ENCODE measurements around the gene MDN1. TPM values are rescaled to one million over a fixed set of nuclear protein-coding genes. Genes with fewer than 3 reads are reported as not detected.

Gene MDN1
- polyA plus RNA-seq, 2 of the 4 experiments (the other 2 are of a cell fraction), result 6.4 to 20.5 TPM

DNA sequence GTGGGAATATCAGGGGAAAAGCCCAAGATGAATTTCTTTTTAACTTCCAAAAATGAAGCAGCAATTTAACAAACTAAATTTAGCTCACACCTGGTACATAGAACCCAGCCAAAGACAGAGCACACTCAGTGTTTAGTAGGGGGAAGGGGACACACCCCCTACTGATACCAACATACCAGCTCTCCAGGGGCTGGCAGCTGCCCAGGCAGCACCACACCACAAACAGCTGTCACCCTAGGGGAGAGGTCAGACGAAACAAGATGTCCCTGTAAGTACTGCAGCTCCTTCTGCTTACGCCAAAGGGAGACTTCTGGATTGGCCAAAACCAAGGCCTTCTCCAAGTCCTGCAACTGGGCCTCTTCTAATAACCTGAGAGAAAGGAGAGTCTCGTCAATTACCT lies 26.0 kb downstream of the MDN1 start:
- Histone ChIP-seq H3K4me3 (no peak overlapping the region), H3K27ac (no peak overlapping the region), H3K4me2 (no peak overlapping the region), H3K9me3 (no peaks in the 10 kb centered on the region), H3K4me1 (no peaks in the 10 kb centered on the region)
- ATAC-seq (no peak), FAIRE-seq (no peak), DNase-seq (ENCODE audit: low read depth in 1 of 2, low spot score in 1 of 2) (no peak)
- TF ChIP-seq, protein P1, sequence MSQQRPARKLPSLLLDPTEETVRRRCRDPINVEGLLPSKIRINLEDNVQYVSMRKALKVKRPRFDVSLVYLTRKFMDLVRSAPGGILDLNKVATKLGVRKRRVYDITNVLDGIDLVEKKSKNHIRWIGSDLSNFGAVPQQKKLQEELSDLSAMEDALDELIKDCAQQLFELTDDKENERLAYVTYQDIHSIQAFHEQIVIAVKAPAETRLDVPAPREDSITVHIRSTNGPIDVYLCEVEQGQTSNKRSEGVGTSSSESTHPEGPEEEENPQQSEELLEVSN (IDR thresholded peaks at IDR 0.05; ENCODE audit: borderline replicate concordance, low read depth), result no peak
- TF ChIP-seq HOXA7 (CRISPR knock-in tag; IDR thresholded peaks at IDR 0.05), result no peak
- no peak for TF ChIP-seq ZFP36 (IDR thresholded peaks at IDR 0.05; ENCODE audit: borderline replicate concordance, partially characterized antibody)
- ChIA-PET POLR2A (no interaction called here), CTCF (interaction anchor here (0.6 to 1.7 kb wide), 4 partner anchors 10 to 362 kb away, joined by 3 to 7 read pairs (median 4); no protein-coding TSS in a partner anchor)
- 79% methylated on average over 3 of the region's 3 CpGs for WGBS (ENCODE audit: missing lambda C conversion rate)

- DNase-seq (ENCODE audit: low read depth in 1 of 2, low spot score in 1 of 2) (peak; percentile 31 to 53), FAIRE-seq (no peak), ATAC-seq (peak; percentile 94)
- POLR2A ChIA-PET, result no interaction called here
- CTCF ChIA-PET, result interaction anchor here (0.6 to 1.7 kb wide), 4 partner anchors 11 to 361 kb away, joined by 3 to 7 read pairs (median 4); no protein-coding TSS in a partner anchor
- whole genome bisulfite sequencing (ENCODE audit: missing lambda C conversion rate), result 31% methylated on average over 2 of the region's 2 CpGs
- Histone ChIP-seq H3K4me1 (no peaks in the 10 kb centered on the region), H3K4me2 (no peak overlapping the region), H3K9me3 (no peaks in the 10 kb centered on the region), H3K4me3 (no peak overlapping the region), H3K27ac (no peak overlapping the region)
- TF ChIP-seq CTCF (IDR thresholded peaks at IDR 0.05) (0 out of 3 replicates have a peak, but pooled peaks have one; percentile 30), ESRRA (IDR thresholded peaks at IDR 0.05; ENCODE audit: borderline replicate concordance, low read length) (no peak), RAD21 (conservative IDR thresholded peaks at IDR 0.05 in 1 of 2, IDR thresholded peaks at IDR 0.05 in 1 of 2) (peak in 1 of 2 experiments; percentile 21; a peak in 1 of 5 replicates), KDM1A (IDR thresholded peaks at IDR 0.05; ENCODE audit: low read depth) (no peak), NPAS2 (CRISPR knock-in tag; IDR thresholded peaks at IDR 0.05; ENCODE audit: borderline replicate concordance) (no peak), TFCP2L1 (CRISPR knock-in tag; IDR thresholded peaks at IDR 0.05) (no peak), HDAC2 (IDR thresholded peaks at IDR 0.05) (no peak), HOXB13 (CRISPR knock-in tag; IDR thresholded peaks at IDR 0.05; ENCODE audit: low read depth) (no peak), FOXS1 (CRISPR knock-in tag; IDR thresholded peaks at IDR 0.05) (no peak), SMC3 (IDR thresholded peaks at IDR 0.05) (no peak), NFE2L2 (conservative IDR thresholded peaks at IDR 0.05; ENCODE audit: low read length) (no peak), CBX2 (IDR thresholded peaks at IDR 0.05; ENCODE audit: borderline replicate concordance, low read depth) (no peak), JUNB (IDR thresholded peaks at IDR 0.05) (no peak), REST (IDR thresholded peaks at IDR 0.05) (no peak), MAFK (IDR thresholded peaks at IDR 0.05; ENCODE audit: partially characterized antibody) (no peak), EP300 (IDR thresholded peaks at IDR 0.05) (no peak)
- TF ChIP-seq, protein P1 (IDR thresholded peaks at IDR 0.05; ENCODE audit: borderline replicate concordance, low read depth), result no peak
Measured at GRCh38 chr6:89792881-89793280, 26.7 kb downstream of the MDN1 start.

All from A549 (cell line).